Heart left ventricle (tissue), 16 donors: Measurements from ENCODE around the gene ZNF503. TPM values are rescaled to one million over a fixed set of nuclear protein-coding genes. Genes with fewer than 3 reads are reported as not detected.
"Not testable (repeated sequence)": the region's sequence is repeated elsewhere in the genome, so short reads cannot be mapped to it uniquely, and the experiment has no call there.

Source experiments
- ATAC-seq, 4 donors: fragments of 200-7000 bp; cut with Tn5 transposase; one replicate each; pipeline ENCODE4 v1.9.1; 2020 to 2022; ENCODE audit warnings: moderate library complexity in 4 of 4, mild to moderate bottlenecking in 3 of 4, moderate number of reproducible peaks in 1 of 4
- DNase-seq, 5 donors: peaks; one replicate each; pipeline ENCODE4 v3.0.0-alpha.2; 2020
- H3K27ac ChIP-seq, 12 donors: fragments of 200-600 bp; sonication (generic) in 4 of 12; one replicate each; pipeline versions ENCODE4 v1.5.0 to v1.8.0; 2016 to 2022; ENCODE audit warnings: mild to moderate bottlenecking in 2 of 12
- H3K27me3 ChIP-seq, 9 donors: fragments of 200-600 bp; sonication (generic) in 2 of 9; one replicate each; pipeline versions ENCODE4 v1.5.1 to v1.8.0; 2016 to 2022; ENCODE audit warnings: mild to moderate bottlenecking in 3 of 9
- H3K36me3 ChIP-seq, 9 donors: fragments of 200-600 bp; sonication (generic) in 2 of 9; one replicate each; pipeline versions ENCODE4 v1.5.0 to v1.8.0; 2018 to 2022; ENCODE audit warnings: mild to moderate bottlenecking in 2 of 9
- H3K4me1 ChIP-seq, 12 donors: fragments of 200-600 bp; sonication (generic) in 4 of 12; one replicate each; pipeline versions ENCODE4 v1.5.0 to v1.8.0; 2016 to 2022; ENCODE audit warnings: mild to moderate bottlenecking in 3 of 12
- H3K4me3 ChIP-seq, 12 donors: fragments of 200-600 bp; sonication (generic) in 4 of 12; one replicate each; pipeline versions ENCODE4 v1.5.0 to v1.8.0; 2017 to 2022; ENCODE audit warnings: mild to moderate bottlenecking in 9 of 12, moderate library complexity in 4 of 12
- H3K9me3 ChIP-seq, 12 donors: fragments of 200-600 bp; sonication (generic) in 4 of 12; one replicate each; pipeline versions ENCODE4 v1.5.0 to v1.8.0; 2016 to 2022; ENCODE audit warnings: mild to moderate bottlenecking in 1 of 12
- CTCF ChIP-seq, 12 donors: fragments of 200-600 bp; sonication (generic) in 4 of 12; IDR thresholded peaks; one replicate each; pipeline versions ENCODE4 v1.5.0 to v1.8.0; 2018 to 2022; ENCODE audit warnings: antibody characterized with exemption in 12 of 12, mild to moderate bottlenecking in 5 of 12
- POLR2A ChIP-seq, 2 donors: fragments of 450-650 bp; IDR thresholded peaks; one replicate each; pipeline ENCODE4 v1.6.1; 2017; ENCODE audit warnings: antibody characterized with exemption in 2 of 2, mild to moderate bottlenecking in 2 of 2, moderate library complexity in 2 of 2
- WGBS, 4 donors: extraction: QIAGEN DNeasy Blood & Tissue Kit in 2 of 4; methylation state at CpG; one replicate each; pipeline versions ENCODE4 v1.1.5 to v1.1.7; 2013 to 2018; 5-methylcytosine and 5-hydroxymethylcytosine counted together
- intact Hi-C, 10 donors: fragments of 100-400 bp; cut with DNase I; formaldehyde crosslinking; loops; one replicate each; pipeline versions ENCODE4 v1.11.1 to v1.14.2; 2022
- polyA plus RNA-seq, 2 donors: library from polyadenylated mRNA; stranded (reverse); fragments of 200-250 nt; gene quantifications; one replicate each; pipeline ENCODE4 v1.2.3, GENCODE V29; 2013
- total RNA-seq, 9 donors: library from RNA; depleted of rRNA in 2 of 9; stranded (reverse); fragments of >200 nt in 2 of 9; fragmentation: NEBNext Ultra II Directional in 3 of 9; extraction: Animal tissue kit (Norgen Biotek cat#: 25700) in 3 of 9; gene quantifications; one replicate each; pipeline versions ENCODE4 v1.1.0 to v1.2.4, GENCODE V29; 2016 to 2023
- donor health status: ischemic (EF 13 %, LVEDD 7.1; RV severe dilation, severe dysfunction).
- donor health status: healthy with polysubstance abuse.
- donor health status: DM: no; HTN: yes; CAD: no.
- donor health status: DM: no; HTN: no; CAD: no.
- donor health status: ischemic (EF 25% LVEDD 6.9; RV normal size, moderate dysfunction).
- donor health status: ischemic (EF 25% LVEDD 5.7; RV mildly dilated, moderate dysfunction).
- donor health status: healthy.
- donor health status: DM: yes; HTN: yes; CAD: no.
- donor health status: ischemic (EF 35%, LVEDD 5.7; RV mildly dilated, moderate dysfunction).
- donor health status: nonischemic (EF 11% LVEDD 7.7; RV severe dilation, severe dysfunction).
- donor health status: DM: yes; HTN: yes; CAD: no.
- donor health status: PGD.
- donor health status: ischemic (EF 29% LVEDD 5.4; RV normal size, mild dysfunction).
- donor health status: nonischemic (EF 23%, LVEDD 6.1; RV moderate dilation, normal function).

Gene ZNF503
- total and polyA plus RNA-seq, 11 donors, result 3.4 to 8.6 (median 7.1) TPM

GRCh38 chr10:75377869-75378268 lies 23.7 kb downstream of the ZNF503 start:
- Histone ChIP-seq H3K4me3 (no peak overlapping the region), H3K27ac (no peak overlapping the region), H3K4me1 (no peaks in the 10 kb centered on the region), H3K36me3 (no peaks in the 10 kb centered on the region), H3K9me3 (no peaks in the 10 kb centered on the region), H3K27me3 (no peaks in the 10 kb centered on the region)
- no peak for TF ChIP-seq CTCF (IDR thresholded peaks at IDR 0.05)
- TF ChIP-seq POLR2A (IDR thresholded peaks at IDR 0.05), result no peak
- no peak for ATAC-seq
- WGBS, 4 donors, result 71 to 91% (median 88%) methylated on average over 3 of the region's 3 CpGs
- intact Hi-C loops, result no loop called here
- no peak for DNase-seq

GRCh38 chr10:75375838-75376237 lies 25.7 kb downstream of the ZNF503 start:
- intact Hi-C loops, result no loop called here
- Histone ChIP-seq H3K4me3 (no peak overlapping the region), H3K27ac (peak overlapping the region in 1 of 12 donors; percentile 78), H3K27me3 (no peaks in the 10 kb centered on the region), H3K4me1 (no peaks in the 10 kb centered on the region), H3K9me3 (no peaks in the 10 kb centered on the region), H3K36me3 (no peaks in the 10 kb centered on the region)
- DNase-seq (peak in 1 of 5 donors; percentile 24), ATAC-seq (peak in 2 of 4 donors; percentile 64 to 83)
- TF ChIP-seq POLR2A (IDR thresholded peaks at IDR 0.05) (no peak), CTCF (IDR thresholded peaks at IDR 0.05) (no peak)
- WGBS, 4 donors, result 88 to 94% (median 92%) methylated on average over 2 of the region's 2 CpGs

- intact Hi-C loops, result no loop called here
- Histone ChIP-seq H3K27me3 (no peaks in the 10 kb centered on the region), H3K4me1 (no peaks in the 10 kb centered on the region), H3K4me3 (no peak overlapping the region), H3K9me3 (peaks cover 0 to 11% (median 0%) of the 10 kb centered on the region in 12 donors), H3K27ac (no peak overlapping the region), H3K36me3 (no peaks in the 10 kb centered on the region)
- DNase-seq, result no peak
- ATAC-seq, result no peak
- TF ChIP-seq CTCF (IDR thresholded peaks at IDR 0.05) (no peak), POLR2A (IDR thresholded peaks at IDR 0.05) (no peak)
- 90 to 94% (median 92%) methylated on average over 2 of the region's 2 CpGs for WGBS, 4 donors
These were observed 30.6 kb downstream of the ZNF503 start for GRCh38 chr10:75371010-75371409.

- WGBS, 4 donors, result 95 to 98% (median 97%) methylated on average over 9 of the region's 9 CpGs
- DNase-seq, H3K36me3 ChIP-seq, H3K4me1 ChIP-seq, H3K27ac ChIP-seq, H3K27me3 ChIP-seq, ATAC-seq, intact Hi-C loops, H3K4me3 ChIP-seq: not testable (repeated sequence)
- H3K9me3 ChIP-seq, result peaks cover 0 to 11% (median 0%) of the 10 kb centered on the region in 12 donors
These were observed 31.7 kb downstream of the ZNF503 start for GRCh38 chr10:75369838-75370237.

- H3K9me3 ChIP-seq, result peaks cover 0 to 11% (median 0%) of the 10 kb centered on the region in 12 donors
- no peaks in the 10 kb centered on the region for H3K4me1 ChIP-seq
- intact Hi-C loops, result no loop called here
- ATAC-seq, result no peak
- no peaks in the 10 kb centered on the region for H3K27me3 ChIP-seq
- DNase-seq, result no peak
- H3K36me3 ChIP-seq, result no peaks in the 10 kb centered on the region
- TF ChIP-seq POLR2A (IDR thresholded peaks at IDR 0.05) (no peak), CTCF (IDR thresholded peaks at IDR 0.05) (no peak)
- 76 to 94% (median 89%) methylated on average over 2 of the region's 2 CpGs for WGBS, 4 donors
- H3K4me3 ChIP-seq, result no peak overlapping the region
- no peak overlapping the region for H3K27ac ChIP-seq
These were observed 33.7 kb downstream of the ZNF503 start for GRCh38 chr10:75367901-75368300.
